Measurements from ENCODE around the gene NAXD.

NAXD gene

GRCh38 chr13:110574161-110574560, 41.2 kb upstream of the NAXD start:
- no peak for DNase-seq (ENCODE audit: extremely low read depth, low read depth)
- TF ChIP-seq, protein P1, sequence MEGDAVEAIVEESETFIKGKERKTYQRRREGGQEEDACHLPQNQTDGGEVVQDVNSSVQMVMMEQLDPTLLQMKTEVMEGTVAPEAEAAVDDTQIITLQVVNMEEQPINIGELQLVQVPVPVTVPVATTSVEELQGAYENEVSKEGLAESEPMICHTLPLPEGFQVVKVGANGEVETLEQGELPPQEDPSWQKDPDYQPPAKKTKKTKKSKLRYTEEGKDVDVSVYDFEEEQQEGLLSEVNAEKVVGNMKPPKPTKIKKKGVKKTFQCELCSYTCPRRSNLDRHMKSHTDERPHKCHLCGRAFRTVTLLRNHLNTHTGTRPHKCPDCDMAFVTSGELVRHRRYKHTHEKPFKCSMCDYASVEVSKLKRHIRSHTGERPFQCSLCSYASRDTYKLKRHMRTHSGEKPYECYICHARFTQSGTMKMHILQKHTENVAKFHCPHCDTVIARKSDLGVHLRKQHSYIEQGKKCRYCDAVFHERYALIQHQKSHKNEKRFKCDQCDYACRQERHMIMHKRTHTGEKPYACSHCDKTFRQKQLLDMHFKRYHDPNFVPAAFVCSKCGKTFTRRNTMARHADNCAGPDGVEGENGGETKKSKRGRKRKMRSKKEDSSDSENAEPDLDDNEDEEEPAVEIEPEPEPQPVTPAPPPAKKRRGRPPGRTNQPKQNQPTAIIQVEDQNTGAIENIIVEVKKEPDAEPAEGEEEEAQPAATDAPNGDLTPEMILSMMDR (IDR thresholded peaks at IDR 0.05; ENCODE audit: low read depth, low read length, missing control alignments), result no peak
- no peak overlapping the region for H3K4me3 ChIP-seq (replicated peaks; ENCODE audit: low read depth, low read length)

- TF ChIP-seq, protein P1 (IDR thresholded peaks at IDR 0.05; ENCODE audit: low read depth, low read length, missing control alignments), result no peak
- no peak overlapping the region for H3K4me3 ChIP-seq (replicated peaks; ENCODE audit: low read depth, low read length)
- no peak for DNase-seq (ENCODE audit: extremely low read depth, low read depth)
Measured at GRCh38 chr13:110575322-110576069, 39.8 kb upstream of the NAXD start.

GRCh38 chr13:110576070-110576394, 39.3 kb upstream of the NAXD start:
- no peak for DNase-seq (ENCODE audit: extremely low read depth, low read depth)
- no peak overlapping the region for H3K4me3 ChIP-seq (replicated peaks; ENCODE audit: low read depth, low read length)
- TF ChIP-seq, protein P1 (IDR thresholded peaks at IDR 0.05; ENCODE audit: low read depth, low read length, missing control alignments), result no peak

GRCh38 chr13:110576736-110577476, 38.4 kb upstream of the NAXD start:
- no peak overlapping the region for H3K4me3 ChIP-seq (replicated peaks; ENCODE audit: low read depth, low read length)
- TF ChIP-seq, protein P1 (IDR thresholded peaks at IDR 0.05; ENCODE audit: low read depth, low read length, missing control alignments), result no peak
- no peak for DNase-seq (ENCODE audit: extremely low read depth, low read depth)

DNA sequence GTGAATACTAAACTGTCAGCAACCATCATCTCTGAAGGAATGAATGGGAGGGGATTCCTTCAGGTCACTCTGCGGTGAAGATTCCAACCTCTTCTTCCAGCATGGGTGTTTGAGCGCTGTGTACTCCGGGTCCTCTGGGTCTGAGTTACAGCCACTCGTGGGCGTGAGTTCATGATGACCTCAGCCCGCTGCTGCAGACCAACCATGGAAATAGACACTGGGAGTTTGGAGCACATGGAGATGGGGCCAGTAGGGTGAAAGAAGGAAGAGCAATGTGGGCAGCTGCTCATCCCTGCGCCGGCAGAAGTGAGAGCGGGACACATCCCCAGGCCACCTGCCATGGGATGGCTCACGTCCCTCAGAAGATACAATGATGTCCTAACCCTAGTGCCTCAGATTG, 37.0 kb upstream of the NAXD start:
- TF ChIP-seq, protein P1 (IDR thresholded peaks at IDR 0.05; ENCODE audit: low read depth, low read length, missing control alignments), result no peak
- H3K4me3 ChIP-seq (replicated peaks; ENCODE audit: low read depth, low read length), result no peak overlapping the region
- no peak for DNase-seq (ENCODE audit: extremely low read depth, low read depth)

DNA sequence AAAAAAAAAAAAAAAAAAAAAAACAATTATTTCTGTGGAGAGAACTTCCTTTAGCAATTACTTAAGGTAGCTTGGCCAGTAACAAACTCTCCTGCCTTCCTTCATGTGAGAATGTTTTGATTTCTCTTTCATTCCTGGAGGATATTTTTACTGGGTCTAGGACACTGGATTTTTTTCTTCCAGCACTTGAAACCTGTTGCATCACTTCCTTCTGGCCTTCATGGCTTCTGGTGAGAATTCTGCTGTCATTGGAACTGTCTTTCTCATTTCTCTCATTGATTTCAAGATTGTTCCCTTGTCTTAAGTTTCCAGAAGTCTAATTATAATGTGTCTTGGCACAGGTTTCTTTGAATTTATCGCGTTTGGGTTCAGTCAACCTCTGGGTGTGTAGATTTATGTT, 34.5 kb upstream of the NAXD start:
- no peak overlapping the region for H3K4me3 ChIP-seq (replicated peaks; ENCODE audit: low read depth, low read length)
- TF ChIP-seq, protein P1 (IDR thresholded peaks at IDR 0.05; ENCODE audit: low read depth, low read length, missing control alignments), result no peak
- DNase-seq (ENCODE audit: extremely low read depth, low read depth), result no peak

Data from HFF-Myc (cell line).